Upper lobe of right lung (tissue), 1 donor: ENCODE results near the gene TBCA. TPM values are rescaled to one million over a fixed set of nuclear protein-coding genes. Genes with fewer than 3 reads are reported as not detected.

Experiments used
- ATAC-seq: fragments of 200-7000 bp; cut with Tn5 transposase; one replicate; pipeline ENCODE4 v1.9.1; 2020; ENCODE audit warnings: mild to moderate bottlenecking, moderate library complexity
- DNase-seq: peaks from one replicate; pipeline ENCODE4 v3.0.0-alpha.2; 2020
- H3K27ac ChIP-seq: fragments of 200-600 bp; one replicate; pipeline ENCODE4 v1.8.0; 2022
- H3K27me3 ChIP-seq: fragments of 200-600 bp; one replicate; pipeline ENCODE4 v1.8.0; 2022; ENCODE audit warnings: mild to moderate bottlenecking
- H3K36me3 ChIP-seq: fragments of 200-600 bp; one replicate; pipeline ENCODE4 v1.8.0; 2022
- H3K4me1 ChIP-seq: fragments of 200-600 bp; one replicate; pipeline ENCODE4 v1.8.0; 2022
- H3K4me3 ChIP-seq: fragments of 200-600 bp; one replicate; pipeline ENCODE4 v1.8.0; 2022; ENCODE audit warnings: mild to moderate bottlenecking
- H3K9me3 ChIP-seq: fragments of 200-600 bp; one replicate; pipeline ENCODE4 v1.8.0; 2022
- intact Hi-C: fragments of 100-400 bp; cut with DNase I; formaldehyde crosslinking; loops from one replicate; pipeline ENCODE4 v1.11.0; 2022
- total RNA-seq: library from RNA; stranded (reverse); fragmentation: NEBNext Ultra II Directional; extraction: Animal tissue kit (Norgen Biotek cat#: 25700); gene quantifications from one replicate; pipeline ENCODE4 v1.2.1, GENCODE V29; 2021
- TF ChIP-seq, protein P1 (sequence below): fragments of 200-600 bp; IDR thresholded peaks from one replicate; pipeline ENCODE4 v1.8.0; 2022; ENCODE audit warnings: antibody characterized with exemption
- donor health status: DM: no; HTN: yes; CAD: no; lungs with severe emphysema.

TBCA gene
- total RNA-seq, 1 donor from 2014 or later = 120 TPM

DNA sequence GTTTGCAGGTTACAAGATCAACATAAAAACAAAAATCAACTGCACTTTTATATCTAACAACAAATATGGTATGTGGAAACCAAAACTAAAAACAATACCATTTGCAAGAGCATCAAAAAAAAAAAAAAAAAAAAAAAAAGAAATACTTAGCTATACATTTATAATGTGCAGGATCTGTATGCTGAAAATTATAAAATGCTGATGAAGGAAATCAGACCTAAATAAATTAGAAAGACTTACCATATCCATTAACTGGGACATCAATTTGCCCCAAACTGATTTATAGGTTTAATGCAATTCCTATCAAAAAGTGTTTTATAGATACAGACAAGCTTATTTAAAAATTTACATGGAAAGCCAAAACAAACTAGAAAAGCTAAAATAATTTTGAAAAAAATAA is 77.2 kb downstream of the TBCA start:
- H3K4me1 ChIP-seq = no peaks in the 10 kb centered on the region
- no peaks in the 10 kb centered on the region for H3K9me3 ChIP-seq
- H3K27me3 ChIP-seq = no peaks in the 10 kb centered on the region
- TF ChIP-seq, protein P1, sequence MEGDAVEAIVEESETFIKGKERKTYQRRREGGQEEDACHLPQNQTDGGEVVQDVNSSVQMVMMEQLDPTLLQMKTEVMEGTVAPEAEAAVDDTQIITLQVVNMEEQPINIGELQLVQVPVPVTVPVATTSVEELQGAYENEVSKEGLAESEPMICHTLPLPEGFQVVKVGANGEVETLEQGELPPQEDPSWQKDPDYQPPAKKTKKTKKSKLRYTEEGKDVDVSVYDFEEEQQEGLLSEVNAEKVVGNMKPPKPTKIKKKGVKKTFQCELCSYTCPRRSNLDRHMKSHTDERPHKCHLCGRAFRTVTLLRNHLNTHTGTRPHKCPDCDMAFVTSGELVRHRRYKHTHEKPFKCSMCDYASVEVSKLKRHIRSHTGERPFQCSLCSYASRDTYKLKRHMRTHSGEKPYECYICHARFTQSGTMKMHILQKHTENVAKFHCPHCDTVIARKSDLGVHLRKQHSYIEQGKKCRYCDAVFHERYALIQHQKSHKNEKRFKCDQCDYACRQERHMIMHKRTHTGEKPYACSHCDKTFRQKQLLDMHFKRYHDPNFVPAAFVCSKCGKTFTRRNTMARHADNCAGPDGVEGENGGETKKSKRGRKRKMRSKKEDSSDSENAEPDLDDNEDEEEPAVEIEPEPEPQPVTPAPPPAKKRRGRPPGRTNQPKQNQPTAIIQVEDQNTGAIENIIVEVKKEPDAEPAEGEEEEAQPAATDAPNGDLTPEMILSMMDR = no peak
- ATAC-seq = no peak
- H3K27ac ChIP-seq = no peak overlapping the region
- H3K36me3 ChIP-seq = peaks cover 31% of the 10 kb centered on the region
- no peak for DNase-seq
- intact Hi-C loops = no loop called here
- H3K4me3 ChIP-seq = no peak overlapping the region

DNA sequence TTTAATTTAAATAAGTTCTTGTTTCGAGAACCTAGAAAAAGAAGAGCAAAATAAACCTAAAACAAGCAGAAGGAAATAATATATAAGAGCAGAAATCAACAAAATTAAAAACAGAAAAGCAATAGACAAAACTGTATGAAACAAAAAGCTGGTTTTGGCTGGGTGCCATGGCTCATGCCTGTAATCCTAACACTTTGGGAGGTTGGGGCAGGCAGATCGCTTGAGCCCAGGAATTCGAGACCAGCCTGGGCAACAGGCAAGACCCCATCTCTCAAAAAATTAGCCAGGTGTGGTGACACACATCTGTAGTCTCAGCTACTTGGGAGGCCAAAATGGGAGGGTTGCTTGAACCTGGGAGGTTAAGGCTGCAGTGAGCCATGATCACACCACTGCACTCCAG is 78.4 kb downstream of the TBCA start:
- peaks cover 27% of the 10 kb centered on the region for H3K36me3 ChIP-seq
- no peak overlapping the region for H3K27ac ChIP-seq
- H3K9me3 ChIP-seq = no peaks in the 10 kb centered on the region
- H3K27me3 ChIP-seq = no peaks in the 10 kb centered on the region
- TF ChIP-seq, protein P1 = no peak
- intact Hi-C loops = no loop called here
- H3K4me3 ChIP-seq = no peak overlapping the region
- ATAC-seq (no peak), DNase-seq (no peak)
- no peaks in the 10 kb centered on the region for H3K4me1 ChIP-seq

DNA sequence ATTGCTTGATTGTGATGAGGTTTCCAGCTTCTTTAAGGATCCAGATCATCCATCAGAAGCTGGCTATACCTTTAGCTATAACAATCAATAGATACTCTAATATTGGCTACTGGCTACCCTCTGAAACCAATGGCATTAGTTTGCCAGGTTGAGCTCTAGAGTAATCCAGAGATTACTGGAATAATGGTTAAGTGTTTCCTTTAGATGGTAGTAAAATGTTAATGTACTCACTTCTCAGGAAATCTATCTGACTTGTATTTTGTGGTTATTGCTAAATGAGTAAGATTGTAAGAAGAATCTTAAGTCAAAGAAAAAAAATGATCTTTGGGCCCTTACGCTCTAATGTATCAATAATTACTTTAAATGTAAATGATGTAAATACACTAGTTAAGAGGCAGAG is 80.0 kb downstream of the TBCA start:
- H3K4me3 ChIP-seq = no peak overlapping the region
- TF ChIP-seq, protein P1 = no peak
- H3K4me1 ChIP-seq = no peaks in the 10 kb centered on the region
- ATAC-seq = no peak
- DNase-seq = no peak
- H3K27me3 ChIP-seq = no peaks in the 10 kb centered on the region
- H3K36me3 ChIP-seq = peaks cover 28% of the 10 kb centered on the region
- no peak overlapping the region for H3K27ac ChIP-seq
- intact Hi-C loops = no loop called here
- no peaks in the 10 kb centered on the region for H3K9me3 ChIP-seq

DNA sequence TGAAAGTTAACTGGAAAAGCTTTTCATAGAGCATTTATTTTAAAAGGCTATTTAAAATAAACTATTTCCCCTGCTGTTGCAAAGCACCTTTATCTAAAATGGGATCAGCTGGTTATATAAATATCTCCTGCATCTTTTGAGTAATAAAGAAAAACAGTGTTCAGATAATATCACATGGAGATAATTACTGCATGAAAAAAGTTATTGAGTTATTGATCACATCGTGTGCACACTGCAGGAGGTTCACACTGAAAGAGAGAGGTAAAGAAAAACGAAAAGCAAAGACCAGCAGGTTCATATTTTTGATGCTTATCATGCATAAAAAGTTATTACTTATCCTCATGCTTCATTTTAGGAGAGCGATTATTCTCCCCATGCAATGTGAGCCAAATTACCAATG is 82.2 kb downstream of the TBCA start:
- TF ChIP-seq, protein P1 = no peak
- intact Hi-C loops = no loop called here
- Histone ChIP-seq H3K4me1 (no peaks in the 10 kb centered on the region), H3K4me3 (no peak overlapping the region), H3K36me3 (peaks cover 42% of the 10 kb centered on the region), H3K27ac (no peak overlapping the region), H3K9me3 (no peaks in the 10 kb centered on the region), H3K27me3 (no peaks in the 10 kb centered on the region)
- no peak for DNase-seq
- ATAC-seq = no peak

DNA sequence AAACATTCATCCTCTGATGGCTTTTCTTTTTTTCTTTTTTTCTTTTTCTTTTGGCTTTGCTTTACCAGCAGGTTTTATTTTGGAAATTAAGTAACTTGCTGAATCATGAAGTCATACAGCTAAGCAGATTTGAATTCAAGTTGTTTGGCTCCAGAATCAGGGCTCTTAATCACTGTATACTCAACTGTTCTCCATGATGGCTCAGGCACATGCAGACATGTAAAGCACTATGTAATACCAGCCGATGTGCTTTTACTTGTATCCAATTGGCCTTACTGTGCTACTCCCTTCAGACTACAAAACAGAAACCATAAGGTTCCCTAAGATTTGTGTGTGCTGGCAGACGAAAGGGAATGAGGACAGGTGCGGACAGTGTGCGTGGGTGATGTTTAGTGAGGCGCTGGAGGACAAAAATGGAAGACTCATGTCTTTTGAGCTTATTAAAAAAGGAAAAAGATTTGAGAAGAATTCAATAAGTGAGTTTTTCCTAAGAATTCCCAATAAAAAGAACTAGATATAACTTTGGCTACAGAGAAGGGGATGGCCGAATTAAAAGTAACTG is 92.9 kb downstream of the TBCA start:
- ATAC-seq (no peak), DNase-seq (no peak)
- no peak overlapping the region for H3K27ac ChIP-seq
- no peak overlapping the region for H3K4me3 ChIP-seq
- TF ChIP-seq, protein P1 = no peak
- intact Hi-C loops = no loop called here
- peaks cover 8% of the 10 kb centered on the region for H3K36me3 ChIP-seq
- no peaks in the 10 kb centered on the region for H3K27me3 ChIP-seq
- H3K9me3 ChIP-seq = no peaks in the 10 kb centered on the region
- H3K4me1 ChIP-seq = no peaks in the 10 kb centered on the region

DNA sequence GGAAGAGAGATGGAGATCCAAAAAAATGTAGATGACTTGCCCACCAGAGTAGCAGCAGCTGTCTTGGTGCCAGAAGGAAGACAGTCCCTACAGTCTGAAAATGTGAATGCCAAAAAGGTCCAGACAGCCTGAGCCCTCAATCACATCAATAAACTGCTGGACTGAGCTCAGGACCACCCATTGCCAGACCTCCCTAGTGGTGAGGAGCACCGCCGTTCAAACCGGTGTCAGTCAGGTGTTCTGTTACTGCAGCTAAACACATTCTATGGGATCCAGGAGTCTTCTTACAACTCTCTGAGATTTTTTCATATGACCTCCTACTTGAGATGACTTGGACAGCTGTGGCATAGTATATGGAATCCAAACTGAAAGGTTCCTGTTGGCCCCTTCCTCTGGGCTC is 105.6 kb downstream of the TBCA start:
- intact Hi-C loops = no loop called here
- TF ChIP-seq, protein P1 = no peak
- DNase-seq (no peak), ATAC-seq (no peak)
- Histone ChIP-seq H3K4me3 (no peak overlapping the region), H3K27ac (no peak overlapping the region), H3K36me3 (no peaks in the 10 kb centered on the region), H3K27me3 (peaks cover 9% of the 10 kb centered on the region), H3K4me1 (no peaks in the 10 kb centered on the region), H3K9me3 (no peaks in the 10 kb centered on the region)
